Thyroid gland (tissue), 4 donors: ENCODE data around the gene TPCN1.

Experiments
- POLR2A ChIP-seq, 2 donors: fragments of 450-650 bp; IDR thresholded peaks; one replicate each; pipeline ENCODE4 v1.6.1; 2017; ENCODE audit warnings: antibody characterized with exemption in 2 of 2, mild to moderate bottlenecking in 2 of 2, moderate library complexity in 1 of 2
- TF ChIP-seq, protein P1 (sequence below), 6 experiments: fragments of 200-600 bp in 3 of 6; fragments of 450-650 bp in 3 of 6; sonication (generic) in 3 of 6; IDR thresholded peaks; one replicate each; pipeline ENCODE4 v1.5.1; 2016 to 2019; ENCODE audit warnings: antibody characterized with exemption in 6 of 6, mild to moderate bottlenecking in 2 of 6, inconsistent platforms in 1 of 6, moderate library complexity in 1 of 6

- TF ChIP-seq, protein P1, sequence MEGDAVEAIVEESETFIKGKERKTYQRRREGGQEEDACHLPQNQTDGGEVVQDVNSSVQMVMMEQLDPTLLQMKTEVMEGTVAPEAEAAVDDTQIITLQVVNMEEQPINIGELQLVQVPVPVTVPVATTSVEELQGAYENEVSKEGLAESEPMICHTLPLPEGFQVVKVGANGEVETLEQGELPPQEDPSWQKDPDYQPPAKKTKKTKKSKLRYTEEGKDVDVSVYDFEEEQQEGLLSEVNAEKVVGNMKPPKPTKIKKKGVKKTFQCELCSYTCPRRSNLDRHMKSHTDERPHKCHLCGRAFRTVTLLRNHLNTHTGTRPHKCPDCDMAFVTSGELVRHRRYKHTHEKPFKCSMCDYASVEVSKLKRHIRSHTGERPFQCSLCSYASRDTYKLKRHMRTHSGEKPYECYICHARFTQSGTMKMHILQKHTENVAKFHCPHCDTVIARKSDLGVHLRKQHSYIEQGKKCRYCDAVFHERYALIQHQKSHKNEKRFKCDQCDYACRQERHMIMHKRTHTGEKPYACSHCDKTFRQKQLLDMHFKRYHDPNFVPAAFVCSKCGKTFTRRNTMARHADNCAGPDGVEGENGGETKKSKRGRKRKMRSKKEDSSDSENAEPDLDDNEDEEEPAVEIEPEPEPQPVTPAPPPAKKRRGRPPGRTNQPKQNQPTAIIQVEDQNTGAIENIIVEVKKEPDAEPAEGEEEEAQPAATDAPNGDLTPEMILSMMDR (IDR thresholded peaks at IDR 0.05): peak in 2 of 6 experiments; percentile 5 to 31
- peak; percentile 98 to 99 for TF ChIP-seq POLR2A (IDR thresholded peaks at IDR 0.05)
Measured at GRCh38 chr12:113221181-113221996, at the start of gene TPCN1.
